HG03045 (cell line): ENCODE results near the gene SAMD4A.
"Not testable (repeated sequence)": the region's sequence is repeated elsewhere in the genome, so short reads cannot be mapped to it uniquely, and the experiment has no call there.

Source experiments
- ATAC-seq: cut with Tn5 transposase; IDR thresholded peaks from one replicate; pipeline ENCODE4 v1.9.1; 2021; ENCODE audit warnings: mild to moderate bottlenecking, moderate library complexity; ENCODE audit not compliant: unreplicated experiment

SAMD4A gene

GRCh38 chr14:54594537-54594936 is 27.6 kb downstream of the SAMD4A start:
- ATAC-seq = no peak

DNA sequence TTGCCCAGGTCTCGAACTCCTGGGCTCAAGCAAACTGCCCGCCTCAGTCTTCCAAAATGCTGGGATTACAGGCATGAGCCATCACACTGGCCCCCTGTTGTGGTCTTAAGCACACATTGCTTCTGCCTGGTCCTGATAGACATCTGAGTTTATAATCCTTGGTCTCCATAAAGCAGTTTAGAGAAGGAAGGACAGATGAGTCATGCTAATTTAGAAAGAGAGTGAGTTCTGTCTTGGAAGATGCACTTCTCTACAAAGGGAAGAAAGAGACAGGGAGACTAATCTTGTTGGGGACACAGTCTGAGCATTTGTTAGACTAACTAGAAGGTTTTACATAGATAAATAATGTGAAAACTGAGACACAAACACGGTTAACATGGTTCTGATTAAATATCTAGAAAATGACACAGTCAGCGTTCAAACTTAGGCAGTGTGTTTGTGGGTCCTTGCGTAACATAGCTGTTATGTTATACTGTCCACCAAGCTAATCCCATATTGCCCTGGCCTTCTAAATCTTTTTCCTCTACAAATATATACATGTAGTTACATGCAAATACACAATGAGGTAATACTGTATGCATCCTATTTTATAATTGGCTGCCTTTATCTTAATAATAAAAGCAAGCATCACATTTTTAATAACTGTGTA is 31.0 kb downstream of the SAMD4A start:
- no peak for ATAC-seq

DNA sequence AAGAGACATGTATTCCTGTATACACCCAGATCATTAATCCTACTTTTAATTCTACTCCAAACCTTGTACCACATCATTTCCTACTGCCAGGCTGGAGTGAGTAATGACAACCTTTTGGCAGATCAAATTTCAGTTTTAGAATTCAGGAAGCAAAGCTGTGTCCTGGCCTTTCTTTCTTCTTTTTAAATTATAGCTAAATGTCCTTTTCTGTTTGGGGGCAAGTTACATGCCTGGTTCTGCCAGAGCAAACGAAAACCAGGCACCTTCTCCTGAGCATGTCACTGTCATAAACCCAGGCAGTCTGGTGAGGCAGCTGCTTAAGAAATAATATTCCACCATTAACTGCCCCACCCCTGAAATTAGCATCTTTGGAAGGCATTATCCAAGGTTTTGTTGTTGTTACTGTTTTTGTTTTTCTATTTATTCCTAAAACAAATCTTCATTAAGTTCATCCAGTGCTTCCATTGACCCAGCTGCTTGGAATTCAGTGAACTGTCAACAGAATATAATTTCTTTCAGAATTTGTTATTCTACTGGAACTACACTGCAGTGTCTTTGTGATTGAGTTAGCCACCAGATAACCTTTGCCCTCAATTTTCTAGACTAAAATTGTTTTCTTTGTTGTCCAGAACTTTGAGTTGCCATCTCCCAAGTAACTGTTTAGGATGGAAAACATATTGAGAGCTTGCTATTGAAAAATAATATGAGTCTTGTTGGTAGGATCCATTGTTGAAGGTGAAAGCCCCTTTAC is 33.2 kb downstream of the SAMD4A start:
- ATAC-seq = no peak

GRCh38 chr14:54600717-54601109 is 33.8 kb downstream of the SAMD4A start:
- ATAC-seq = no peak

DNA sequence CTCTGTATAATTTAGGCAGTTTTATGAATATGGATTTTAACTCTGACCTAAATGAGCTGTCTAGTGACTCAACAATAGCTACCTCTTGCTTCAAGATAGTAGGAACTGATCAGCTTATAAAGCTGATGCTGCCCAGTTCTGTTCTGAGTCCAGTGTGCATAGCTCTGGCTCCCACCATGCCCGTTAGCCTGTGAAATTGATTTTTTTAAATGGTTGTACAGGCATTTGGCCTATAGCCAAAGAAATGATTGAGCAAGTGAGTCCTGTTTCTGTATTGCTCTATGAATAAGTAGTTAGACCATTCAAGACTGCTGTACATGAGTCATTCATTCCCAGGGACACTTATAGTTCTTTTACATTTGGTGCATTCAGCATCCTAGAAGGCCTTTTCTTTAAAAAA is 36.4 kb downstream of the SAMD4A start:
- ATAC-seq = no peak

DNA sequence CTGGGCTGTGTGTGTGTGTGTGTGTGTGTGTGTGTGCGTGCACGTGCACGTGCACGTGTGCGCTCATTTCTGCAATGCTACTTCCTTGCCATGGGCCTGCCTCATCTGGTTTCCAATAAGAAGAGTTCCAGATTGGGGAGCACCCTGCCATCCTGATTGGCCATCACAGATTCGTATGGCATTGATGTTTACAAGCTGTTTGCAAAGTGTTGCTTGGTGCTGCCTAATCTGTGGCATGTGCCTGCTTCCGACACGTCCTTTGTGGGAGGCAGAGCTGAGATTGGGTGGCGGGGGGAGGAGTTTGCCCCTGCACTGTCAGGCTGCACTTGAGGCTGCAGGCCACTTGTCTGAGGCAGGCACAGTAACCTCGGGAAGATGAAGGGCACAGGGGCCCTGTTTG is 39.2 kb downstream of the SAMD4A start:
- no peak for ATAC-seq

DNA sequence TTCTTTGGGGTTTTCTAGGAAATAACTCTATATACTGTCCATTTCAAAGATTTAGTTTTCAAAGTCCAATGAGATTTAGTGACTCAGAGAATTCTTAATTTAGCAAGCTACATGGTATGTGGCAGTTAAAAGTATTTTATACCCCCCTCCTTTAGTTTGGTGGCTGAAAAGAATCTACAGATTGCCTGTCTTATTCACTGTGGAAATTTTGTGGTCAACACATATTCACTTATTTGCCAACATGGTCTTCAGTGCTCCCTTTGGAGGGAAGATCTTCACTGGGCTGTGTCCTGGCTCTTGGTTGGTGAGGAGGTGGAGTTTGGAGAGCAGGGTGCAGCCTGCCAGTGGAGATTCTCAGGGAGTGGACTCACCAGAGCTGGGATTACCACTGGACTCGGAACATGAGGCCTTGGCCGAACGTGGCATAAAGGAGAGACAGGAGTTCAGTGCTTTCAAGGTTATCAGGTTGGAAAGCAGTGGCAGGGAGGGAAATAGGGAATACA is 39.8 kb downstream of the SAMD4A start:
- ATAC-seq = no peak

GRCh38 chr14:54609576-54609975 is 42.6 kb downstream of the SAMD4A start:
- ATAC-seq = no peak

- ATAC-seq = no peak
These were observed 43.4 kb downstream of the SAMD4A start for GRCh38 chr14:54610051-54610977.

- no peak for ATAC-seq
These were observed 47.4 kb downstream of the SAMD4A start for GRCh38 chr14:54614296-54614695.

GRCh38 chr14:54617467-54617866 is 50.5 kb downstream of the SAMD4A start:
- no peak for ATAC-seq

GRCh38 chr14:54621686-54622085 is 54.8 kb downstream of the SAMD4A start:
- no peak for ATAC-seq

DNA sequence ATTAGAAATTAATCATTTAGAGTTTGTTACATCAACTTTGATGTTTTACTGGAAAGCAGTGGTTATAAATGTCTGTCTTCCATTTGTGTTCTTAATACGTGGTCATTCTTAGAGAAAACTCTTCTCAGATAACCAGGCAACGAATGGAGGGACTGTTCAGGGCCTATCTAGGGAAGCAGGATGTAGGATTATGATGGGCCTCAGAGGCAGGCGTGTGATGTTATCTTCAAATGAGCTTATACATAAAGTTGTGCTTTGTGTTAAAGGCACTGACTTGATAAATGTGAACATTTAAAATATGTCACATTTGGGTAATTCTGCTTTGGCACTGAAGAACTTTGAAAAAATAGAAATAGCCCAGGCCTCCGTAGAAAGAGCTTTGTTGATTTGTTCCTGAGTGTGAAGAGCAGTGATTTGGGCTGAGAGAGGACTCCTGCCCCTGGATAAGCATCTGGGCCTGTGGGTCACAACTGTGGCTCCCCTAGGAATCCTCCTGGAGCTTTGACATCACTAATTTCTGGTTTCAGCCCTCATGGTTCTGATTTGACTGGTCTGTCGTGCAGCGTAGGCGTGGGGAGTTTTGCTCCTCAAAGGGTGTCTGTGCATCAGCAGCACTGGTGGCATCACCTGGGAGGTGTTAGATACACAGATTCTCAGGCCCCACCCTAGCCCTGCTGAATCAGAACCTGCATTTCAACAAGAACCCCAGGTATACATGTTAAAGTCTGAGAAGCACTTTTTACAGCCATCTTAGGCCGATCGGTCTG is 55.4 kb downstream of the SAMD4A start:
- ATAC-seq = peak; percentile 89

- no peak for ATAC-seq
These were observed 56.5 kb downstream of the SAMD4A start for GRCh38 chr14:54623279-54624004.

GRCh38 chr14:54624005-54624358 is 57.1 kb downstream of the SAMD4A start:
- not testable (repeated sequence) for ATAC-seq

- no peak for ATAC-seq
These were observed 58.2 kb downstream of the SAMD4A start for GRCh38 chr14:54625112-54625511.

- ATAC-seq = no peak
These were observed 60.3 kb downstream of the SAMD4A start for GRCh38 chr14:54627219-54627539.

DNA sequence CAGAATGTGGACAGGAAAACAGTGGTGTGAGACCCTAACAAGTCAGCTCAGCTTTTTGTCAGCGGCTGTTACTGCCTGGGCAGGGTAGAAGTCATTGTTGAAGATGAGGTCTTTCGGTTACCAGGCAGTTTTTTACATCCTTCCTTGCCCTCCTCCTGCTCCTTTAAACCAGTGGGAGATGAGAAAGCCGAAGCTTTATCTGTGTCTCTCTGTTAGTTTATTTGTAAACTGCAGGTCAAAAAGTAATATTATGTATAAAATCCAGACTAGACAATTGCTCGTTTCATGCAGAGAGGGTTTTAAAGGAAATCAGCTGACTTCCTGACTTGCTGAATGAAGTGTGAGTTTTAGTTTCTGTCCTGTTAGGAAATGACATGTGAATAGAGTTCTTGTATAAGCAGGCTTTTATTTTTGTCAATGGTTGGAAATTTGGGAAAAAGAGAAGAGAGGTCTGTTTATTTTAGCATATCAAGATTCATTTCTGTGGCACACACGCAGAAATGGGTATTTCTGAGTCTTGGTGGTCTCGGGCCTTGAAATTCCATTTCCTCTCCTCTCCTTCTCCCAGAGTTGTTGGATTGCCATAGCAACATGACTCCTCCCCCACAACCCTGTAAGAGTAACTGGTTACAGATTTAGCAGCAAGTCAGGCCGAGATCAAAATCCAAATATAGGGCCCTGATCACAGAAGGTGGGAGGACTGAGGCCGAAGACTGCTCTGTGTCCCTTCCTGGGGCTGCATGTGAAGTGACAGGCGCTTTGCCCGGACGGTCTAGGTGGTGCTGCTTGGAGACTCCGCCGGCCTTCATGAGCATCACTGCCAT is 60.8 kb downstream of the SAMD4A start:
- ATAC-seq = no peak

GRCh38 chr14:54629183-54629582 is 62.3 kb downstream of the SAMD4A start:
- ATAC-seq = no peak
